HG03520 (cell line): Measurements from ENCODE around the gene NFIA.

Experiments
- ATAC-seq: cut with Tn5 transposase; IDR thresholded peaks from one replicate; pipeline ENCODE4 v1.9.1; 2021; ENCODE audit warnings: mild to moderate bottlenecking, moderate library complexity; ENCODE audit not compliant: unreplicated experiment

NFIA gene

GRCh38 chr1:61318319-61319125 lies 236.2 kb downstream of the NFIA start:
- ATAC-seq: peak; percentile 99

GRCh38 chr1:61320575-61320974 lies 238.2 kb downstream of the NFIA start:
- ATAC-seq: no peak

DNA sequence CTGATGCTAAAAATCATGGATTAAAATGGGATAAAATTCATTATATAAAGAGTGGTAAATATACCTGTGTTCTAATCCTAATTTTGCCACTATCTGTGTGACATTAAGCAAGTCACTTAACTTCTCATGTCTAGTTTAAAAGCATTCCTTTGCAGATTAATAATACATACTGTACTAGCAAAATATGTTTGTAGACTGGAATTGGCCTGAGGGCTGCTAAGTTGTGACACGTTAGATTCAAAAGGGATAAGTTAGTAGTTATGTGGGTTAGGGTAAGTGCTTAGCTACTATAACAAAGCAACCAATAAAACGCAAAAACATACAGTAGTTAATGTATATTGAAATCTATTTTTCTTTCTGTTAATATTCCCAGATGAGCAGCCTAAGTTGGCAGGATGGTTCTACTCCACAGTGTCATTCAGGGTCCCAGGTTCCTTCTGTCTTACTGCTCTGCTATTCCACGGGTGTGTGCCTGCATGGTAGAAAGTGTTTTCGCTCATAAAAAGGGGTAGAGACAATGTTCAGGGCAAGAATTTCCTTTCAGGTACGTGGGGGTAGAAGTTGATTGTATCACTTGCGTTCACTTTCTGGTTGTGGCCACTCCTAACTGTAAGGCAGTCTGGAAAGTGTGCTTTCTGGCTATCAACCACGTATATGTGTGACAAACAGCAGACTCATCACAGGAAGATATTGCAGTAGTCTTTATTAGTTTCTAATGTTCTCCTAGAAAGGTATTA lies 239.8 kb downstream of the NFIA start:
- ATAC-seq: no peak

DNA sequence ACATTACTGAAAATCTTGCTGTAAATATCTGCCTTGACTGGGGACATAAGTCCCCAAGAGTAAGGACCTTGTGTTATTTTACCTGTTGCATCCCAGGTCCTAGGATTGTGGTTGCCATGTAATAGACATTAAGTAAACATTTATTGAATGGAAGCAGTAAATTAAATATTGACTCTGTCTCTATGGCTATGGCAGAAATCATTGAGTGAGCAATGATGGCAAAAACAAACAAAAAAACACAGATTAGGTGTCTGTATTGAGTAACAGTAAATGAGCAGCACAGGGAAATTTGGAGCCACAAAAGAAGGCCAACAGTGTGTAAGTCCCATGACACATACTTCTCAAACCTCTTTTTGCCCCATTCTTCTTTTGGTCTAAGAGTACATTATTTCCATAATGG lies 240.4 kb downstream of the NFIA start:
- no peak for ATAC-seq

DNA sequence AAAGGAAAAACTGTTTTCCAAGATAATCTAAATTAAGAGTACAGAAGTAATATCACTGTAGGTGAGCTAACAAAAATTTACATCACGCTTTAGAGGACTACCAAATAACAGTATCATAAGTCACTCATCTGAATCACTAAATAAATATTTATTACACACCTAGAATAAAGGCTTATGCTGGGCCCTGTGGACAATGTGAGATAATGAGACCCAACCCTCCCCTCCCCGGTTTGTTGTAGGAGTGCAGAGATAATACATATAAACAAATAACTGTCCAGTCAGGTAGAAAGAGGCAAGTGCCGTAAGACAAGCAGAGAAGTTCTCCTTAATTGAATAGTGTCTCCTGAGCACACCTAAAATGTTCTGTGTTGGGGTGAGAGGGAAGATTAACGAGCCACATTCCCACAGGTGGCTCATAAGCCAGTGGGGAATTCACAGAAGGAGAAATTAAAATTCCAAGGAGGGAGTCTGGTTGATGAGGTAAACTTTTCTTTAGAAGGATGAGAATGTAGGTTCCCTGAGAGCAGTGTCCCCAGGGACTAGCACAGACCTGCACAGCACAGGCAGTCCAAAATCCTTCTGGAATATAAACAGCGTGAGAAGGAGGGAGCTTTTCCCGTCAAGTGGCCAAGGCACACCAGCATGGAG lies 241.4 kb downstream of the NFIA start:
- no peak for ATAC-seq

GRCh38 chr1:61326713-61327112 lies 244.4 kb downstream of the NFIA start:
- no peak for ATAC-seq

DNA sequence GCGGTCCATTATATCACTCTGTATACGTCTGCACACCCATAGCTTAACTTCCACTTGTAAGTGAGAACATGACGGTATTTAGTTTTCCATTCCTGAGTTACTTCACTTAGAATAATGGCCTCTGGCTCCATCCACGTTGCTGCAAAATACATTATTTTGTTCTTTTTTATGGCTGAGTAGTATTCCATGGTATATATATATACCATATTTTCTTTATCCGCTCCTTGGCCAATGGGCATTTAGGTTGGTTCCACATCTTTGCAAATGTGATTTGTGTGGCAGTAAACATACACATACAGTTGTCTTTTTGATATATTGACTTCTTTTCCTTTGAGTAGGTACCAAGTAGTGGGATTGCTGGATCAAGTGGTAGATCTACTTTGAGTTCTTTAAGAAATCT lies 245.1 kb downstream of the NFIA start:
- ATAC-seq: no peak

GRCh38 chr1:61329556-61329955 lies 247.2 kb downstream of the NFIA start:
- ATAC-seq: no peak

- no peak for ATAC-seq
Measured at GRCh38 chr1:61330018-61330417, 247.7 kb downstream of the NFIA start.

DNA sequence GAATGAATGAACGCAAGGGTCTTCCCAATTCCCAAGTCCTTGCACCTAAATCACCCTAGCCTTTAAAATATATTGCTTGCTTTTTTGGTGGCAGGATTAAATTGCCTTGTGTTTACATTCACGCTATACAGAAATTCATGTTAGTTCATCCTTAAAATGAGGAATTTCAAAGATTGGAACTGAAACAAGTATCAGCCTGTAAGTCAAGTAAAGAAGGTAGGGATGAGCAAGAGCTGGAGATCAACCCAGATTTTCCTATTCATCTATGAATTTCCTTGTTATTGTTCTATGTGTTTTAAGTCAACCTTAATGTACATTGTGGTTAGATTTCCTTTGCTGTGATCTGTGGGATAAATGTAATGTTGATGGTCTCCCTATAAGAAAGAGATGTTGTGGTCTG lies 248.2 kb downstream of the NFIA start:
- ATAC-seq: no peak

DNA sequence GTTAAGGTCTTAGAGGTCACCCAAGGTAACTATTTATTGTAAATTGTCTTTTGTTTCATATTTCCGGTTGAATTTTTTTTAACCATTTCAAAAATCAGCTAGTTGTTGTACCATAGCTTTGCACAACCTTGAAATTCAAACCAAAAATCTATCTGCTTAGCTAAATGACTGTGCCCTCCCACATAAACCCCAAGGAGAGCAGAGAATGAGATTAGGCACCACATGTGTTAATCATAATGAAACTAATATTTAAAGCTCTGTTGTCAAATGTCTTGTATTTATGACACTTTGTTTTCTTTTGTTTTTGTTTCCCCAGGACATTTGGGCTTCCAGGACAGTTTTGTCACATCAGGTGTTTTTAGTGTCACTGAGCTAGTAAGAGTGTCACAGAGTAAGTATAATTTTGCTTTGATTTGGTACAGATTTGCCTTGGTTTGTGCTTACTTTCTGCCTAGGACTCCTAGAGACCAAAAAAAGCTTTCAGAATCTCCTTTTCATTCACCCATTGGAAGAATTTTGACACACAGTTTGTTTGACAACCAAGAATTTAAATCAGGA lies 249.9 kb downstream of the NFIA start:
- peak; percentile 99 for ATAC-seq

DNA sequence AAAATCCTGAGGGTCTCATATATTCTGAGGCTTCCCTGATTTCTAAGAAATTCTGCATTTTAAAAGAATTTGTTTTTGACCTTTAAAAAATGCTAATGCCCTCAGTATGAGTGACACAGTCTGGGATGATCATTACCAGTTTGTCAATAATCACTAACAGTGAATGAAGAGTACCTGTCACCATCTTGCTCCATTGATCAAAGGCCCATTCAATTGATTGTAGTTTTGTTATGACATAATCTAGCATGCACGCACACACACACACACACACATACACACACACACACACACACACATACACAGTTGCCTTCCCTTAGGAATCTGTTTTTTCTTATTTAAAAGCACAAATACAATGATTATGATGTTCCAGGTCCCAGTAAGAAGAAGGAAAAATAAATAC lies 250.4 kb downstream of the NFIA start:
- no peak for ATAC-seq

- no peak for ATAC-seq
Measured at GRCh38 chr1:61334718-61335589, 252.6 kb downstream of the NFIA start.

DNA sequence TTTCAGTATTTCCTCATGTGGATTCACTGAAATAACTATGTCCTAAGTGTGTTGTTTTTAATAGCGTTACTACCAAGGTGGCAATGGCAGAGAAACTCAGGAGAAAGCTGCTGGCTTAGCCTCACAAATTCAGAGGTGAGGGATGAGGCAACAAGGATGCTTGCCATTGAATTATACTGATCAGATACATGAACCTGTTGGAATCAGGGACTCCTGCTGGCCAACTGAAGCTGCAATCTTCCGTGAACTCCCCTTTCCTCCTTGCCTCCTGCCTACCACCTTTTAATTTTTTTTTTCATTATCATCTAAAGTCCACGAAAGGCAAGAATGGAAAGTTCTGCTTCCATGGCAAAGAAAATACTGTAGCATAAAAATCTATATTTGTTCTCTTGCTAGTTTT lies 254.7 kb downstream of the NFIA start:
- no peak for ATAC-seq

- no peak for ATAC-seq
Measured at GRCh38 chr1:61337441-61337951, 255.1 kb downstream of the NFIA start.

DNA sequence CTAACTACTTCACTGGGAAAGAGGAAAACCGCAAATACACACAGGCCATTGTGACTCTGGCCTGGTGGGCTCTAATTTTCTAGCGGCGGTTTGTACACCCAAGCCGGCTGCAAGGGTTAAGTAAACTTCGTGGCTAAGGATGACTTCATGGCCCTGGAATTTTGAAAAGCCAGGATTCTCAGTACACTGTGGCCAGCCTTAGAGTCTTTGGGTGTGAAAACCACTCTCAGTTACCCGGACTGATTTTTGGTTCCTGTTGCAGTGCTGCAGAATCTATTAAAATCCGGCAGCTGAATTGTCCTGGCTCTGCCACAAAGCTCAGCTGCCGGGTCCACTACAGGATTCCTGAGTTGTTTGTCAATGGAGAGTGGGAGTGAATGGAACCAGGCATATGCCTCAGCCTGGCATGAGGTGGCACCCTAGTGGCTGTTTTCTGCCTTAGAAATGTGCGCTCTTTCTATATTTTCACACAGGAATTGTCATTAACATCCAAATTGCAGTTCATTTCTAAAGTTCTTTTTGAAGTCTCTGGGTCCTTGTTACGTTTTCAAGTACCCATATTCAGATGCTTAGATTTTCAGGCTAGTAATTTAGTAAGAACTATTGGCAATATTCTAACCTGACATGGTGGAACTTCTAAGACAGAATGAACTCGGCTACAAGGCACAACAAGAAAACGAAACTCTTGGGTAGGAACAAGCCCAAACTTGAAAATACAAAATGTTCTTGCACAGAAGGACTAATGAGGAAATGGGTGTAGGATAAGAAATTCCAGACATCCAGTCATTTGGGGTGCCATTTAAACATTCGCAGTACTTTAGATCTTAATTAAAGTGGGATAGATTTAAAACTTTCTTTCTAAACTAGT lies 255.9 kb downstream of the NFIA start:
- no peak for ATAC-seq

DNA sequence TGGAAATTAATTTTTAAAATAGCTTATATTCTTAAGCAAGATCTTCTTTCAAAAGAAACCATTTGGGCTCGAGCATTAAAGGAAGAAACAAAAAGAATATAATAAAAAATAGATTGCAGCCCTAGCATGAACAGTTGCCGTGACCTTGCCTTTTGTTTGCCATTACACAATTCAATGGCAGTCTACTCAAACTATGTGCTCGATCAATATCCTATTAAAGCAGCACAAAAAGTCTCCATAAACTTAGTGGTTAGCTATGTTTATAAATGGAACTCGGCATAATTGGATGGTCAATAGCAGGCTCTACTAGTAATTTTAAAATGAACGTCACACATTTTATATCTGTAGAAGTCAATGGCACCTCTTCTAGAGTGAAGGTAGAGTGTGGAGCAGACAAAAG lies 256.5 kb downstream of the NFIA start:
- ATAC-seq: no peak

- no peak for ATAC-seq
Measured at GRCh38 chr1:61341426-61341825, 259.1 kb downstream of the NFIA start.

DNA sequence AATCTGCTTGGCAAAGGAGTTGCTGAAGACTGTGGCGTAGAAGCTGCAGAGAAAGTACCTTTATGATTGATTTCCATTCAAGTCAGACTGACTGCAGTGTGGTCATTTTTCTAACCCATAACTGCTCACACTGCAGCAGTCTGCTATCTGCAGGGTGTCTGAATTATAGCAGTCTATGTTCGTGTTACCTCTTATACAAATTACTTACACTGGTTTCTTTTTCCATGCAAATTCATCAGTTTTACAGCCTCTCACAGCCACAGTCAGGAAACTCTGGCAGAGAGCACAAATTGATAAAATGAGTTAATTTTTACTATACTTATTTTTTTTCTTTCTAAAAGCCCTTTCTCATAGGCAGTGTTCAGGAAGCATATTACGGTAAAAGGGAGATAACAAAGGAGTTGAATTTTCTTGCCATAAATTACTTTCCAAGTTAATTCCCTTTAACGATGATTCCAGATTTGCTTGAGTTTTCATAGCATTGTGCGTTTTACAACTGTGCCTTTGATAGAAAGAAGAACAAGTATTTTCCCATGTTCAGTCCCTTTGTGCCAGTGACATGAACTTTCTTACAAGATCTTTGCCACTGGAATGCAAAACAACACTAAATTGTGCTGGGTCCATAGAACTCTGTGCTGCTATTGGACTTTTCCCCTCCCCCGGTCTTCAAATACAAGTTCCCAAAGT lies 261.5 kb downstream of the NFIA start:
- ATAC-seq: no peak
